EL (cell line): ENCODE measurements around the gene CDC73.

Source experiments
- DNase-seq: peaks from one replicate; pipeline ENCODE4 v3.0.0-alpha.2; 2016

The CDC73 gene

DNA sequence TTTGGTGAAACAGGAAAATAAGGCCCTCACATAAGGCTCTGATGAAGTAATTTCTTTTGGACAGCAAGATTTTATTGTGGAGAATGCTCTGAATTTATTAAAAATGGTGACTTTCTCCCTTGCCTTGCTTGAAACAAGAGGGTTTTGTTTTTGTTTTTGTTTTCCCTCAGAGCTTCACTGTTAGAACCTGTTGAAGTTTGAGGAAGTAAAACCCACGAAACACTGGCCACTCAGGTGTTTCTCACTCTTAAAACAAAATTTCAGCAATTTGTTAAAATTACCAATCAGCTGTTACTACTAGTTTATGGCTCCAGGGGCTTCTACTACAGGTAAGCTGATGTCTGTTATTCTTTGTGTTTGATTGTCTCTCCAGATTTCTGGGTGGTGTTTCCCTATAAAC lies 177.2 kb downstream of the CDC73 start:
- no peak for DNase-seq

DNA sequence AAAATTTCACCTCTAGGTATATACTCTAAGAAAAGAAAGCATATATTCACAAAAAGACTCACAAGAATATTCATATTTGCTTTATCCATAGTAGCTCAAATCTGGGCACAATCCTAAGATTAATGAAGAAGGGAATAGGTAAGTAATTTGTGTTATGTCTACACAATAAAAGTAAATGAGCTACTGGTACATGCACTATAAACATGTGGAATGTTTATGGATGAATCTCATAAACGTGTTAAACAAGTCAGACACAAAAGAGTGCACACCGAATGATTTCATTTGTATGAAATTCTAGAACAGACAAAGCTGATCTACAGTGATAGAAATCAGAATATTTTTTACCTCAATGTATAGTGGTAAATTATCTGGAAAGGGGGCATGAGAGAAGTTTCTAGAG lies 179.9 kb downstream of the CDC73 start:
- no peak for DNase-seq

DNA sequence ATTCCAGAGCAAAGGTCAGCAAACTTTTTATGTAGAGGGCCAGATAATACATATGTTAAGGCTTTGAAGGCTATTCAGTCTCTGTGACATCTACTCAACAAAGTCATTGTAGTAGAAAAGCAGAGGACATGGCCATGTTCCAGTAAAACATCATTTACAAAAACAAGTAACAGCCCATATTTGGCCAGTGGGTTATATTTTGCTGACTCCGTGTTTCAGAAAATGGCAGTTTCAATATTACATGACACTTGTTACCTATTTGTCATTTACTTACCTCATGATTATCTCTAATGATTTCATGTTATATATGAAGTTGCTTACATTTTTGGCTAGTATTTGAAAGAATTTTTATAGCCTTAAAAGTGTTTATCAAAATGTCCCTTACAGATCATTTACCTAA lies 182.0 kb downstream of the CDC73 start:
- no peak for DNase-seq
